Panc1 (cell line): Measurements from ENCODE around the gene CEP41.

Experiments
- CTCF ChIP-seq: fragments of 450-650 bp; IDR thresholded peaks from 2 replicates; pipeline ENCODE4 v1.5.1; 2017; ENCODE audit warnings: mild to moderate bottlenecking
- POLR2AphosphoS5 ChIP-seq: IDR thresholded peaks from 2 replicates; pipeline ENCODE4 v1.6.1; 2012; ENCODE audit warnings: mild to moderate bottlenecking, low read depth, low read length, moderate library complexity
- REST ChIP-seq, 2 experiments: IDR thresholded peaks; 2 replicates each; pipeline ENCODE4 v1.6.1; 2011 to 2012; ENCODE audit warnings: low read depth in 2 of 2, control low read depth in 1 of 2, low read length in 1 of 2, mild to moderate bottlenecking in 1 of 2, moderate library complexity in 1 of 2; ENCODE audit not compliant: insufficient read depth in 1 of 2
- SIN3A ChIP-seq: IDR thresholded peaks from 2 replicates; pipeline ENCODE4 v1.6.1; 2012; ENCODE audit warnings: low read depth, mild to moderate bottlenecking, low read length, moderate library complexity, borderline replicate concordance; ENCODE audit not compliant: insufficient read depth
- TCF7L2 ChIP-seq: IDR thresholded peaks from 2 replicates; pipeline ENCODE4 v1.6.1; 2011; ENCODE audit warnings: mild to moderate bottlenecking, low read depth, low read length, inconsistent platforms

DNA sequence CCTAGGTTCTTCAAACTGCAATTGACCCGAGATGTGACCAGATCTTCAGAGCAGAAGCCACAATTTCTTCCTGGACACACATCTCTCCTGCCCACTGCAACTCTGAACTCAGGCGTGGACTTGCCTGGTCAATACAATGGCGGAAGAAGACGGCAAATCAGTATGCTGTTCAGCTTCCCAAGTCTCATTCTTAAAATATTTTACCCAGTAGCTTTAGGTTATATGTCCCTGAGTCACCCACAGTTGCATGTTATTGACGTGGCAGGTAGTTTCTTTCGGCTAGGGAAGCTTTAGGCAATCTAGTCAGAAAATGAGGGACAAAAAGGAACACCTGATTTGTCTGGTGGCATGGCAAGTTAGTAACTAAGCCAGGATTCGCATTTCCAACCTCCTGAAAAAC, 22.5 kb downstream of the CEP41 start:
- TF ChIP-seq CTCF (no peak), POLR2AphosphoS5 (no peak), REST (IDR thresholded peaks at IDR 0.05; ENCODE audit: insufficient read depth in 1 of 2, low read depth in 2 of 2, low read length in 1 of 2) (no peak), SIN3A (no peak), TCF7L2 (no peak)
